ENCODE data around the gene GRIPAP1.

Gene GRIPAP1

DNA sequence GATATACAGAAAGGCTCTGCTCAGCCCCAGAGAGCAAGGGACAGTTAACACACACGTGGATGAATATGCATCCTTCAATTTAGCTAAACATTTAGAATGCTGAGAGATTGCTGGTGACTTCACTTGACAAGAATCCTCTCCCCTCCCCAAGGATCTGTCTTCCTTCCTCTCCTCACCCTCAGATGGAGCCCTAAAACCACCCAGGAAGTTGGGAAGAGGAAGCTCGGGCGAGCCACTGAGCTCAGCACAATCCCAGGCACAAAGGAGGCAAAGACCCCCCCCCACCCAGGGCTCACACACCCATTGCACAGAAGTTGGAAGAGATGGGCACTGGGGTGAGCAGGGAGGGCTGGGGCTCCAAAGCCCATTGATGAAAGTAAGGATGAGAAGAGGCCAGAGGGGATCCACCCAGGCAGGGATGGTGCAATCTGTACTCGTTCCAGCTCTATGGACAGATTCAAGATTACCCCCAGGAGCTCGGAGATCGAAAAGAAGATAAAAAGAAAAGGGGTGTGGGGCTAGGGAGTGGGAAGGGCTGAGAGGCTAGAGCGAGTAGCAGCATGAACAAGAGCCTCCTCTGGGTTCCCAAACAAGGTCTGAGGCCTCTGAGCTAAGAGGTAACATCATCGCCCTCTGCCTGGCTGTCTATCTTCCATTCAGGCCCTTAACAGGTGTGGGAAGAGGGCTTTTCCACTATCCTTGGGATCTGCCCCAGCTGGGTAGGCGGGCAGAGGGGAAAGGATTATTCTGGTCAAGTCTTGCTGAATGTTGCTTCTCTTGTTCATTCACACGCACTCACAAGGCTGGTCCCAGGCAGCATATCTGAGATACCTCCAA lies 39.9 kb upstream of the GRIPAP1 start:
- TF ChIP-seq, protein P1, sequence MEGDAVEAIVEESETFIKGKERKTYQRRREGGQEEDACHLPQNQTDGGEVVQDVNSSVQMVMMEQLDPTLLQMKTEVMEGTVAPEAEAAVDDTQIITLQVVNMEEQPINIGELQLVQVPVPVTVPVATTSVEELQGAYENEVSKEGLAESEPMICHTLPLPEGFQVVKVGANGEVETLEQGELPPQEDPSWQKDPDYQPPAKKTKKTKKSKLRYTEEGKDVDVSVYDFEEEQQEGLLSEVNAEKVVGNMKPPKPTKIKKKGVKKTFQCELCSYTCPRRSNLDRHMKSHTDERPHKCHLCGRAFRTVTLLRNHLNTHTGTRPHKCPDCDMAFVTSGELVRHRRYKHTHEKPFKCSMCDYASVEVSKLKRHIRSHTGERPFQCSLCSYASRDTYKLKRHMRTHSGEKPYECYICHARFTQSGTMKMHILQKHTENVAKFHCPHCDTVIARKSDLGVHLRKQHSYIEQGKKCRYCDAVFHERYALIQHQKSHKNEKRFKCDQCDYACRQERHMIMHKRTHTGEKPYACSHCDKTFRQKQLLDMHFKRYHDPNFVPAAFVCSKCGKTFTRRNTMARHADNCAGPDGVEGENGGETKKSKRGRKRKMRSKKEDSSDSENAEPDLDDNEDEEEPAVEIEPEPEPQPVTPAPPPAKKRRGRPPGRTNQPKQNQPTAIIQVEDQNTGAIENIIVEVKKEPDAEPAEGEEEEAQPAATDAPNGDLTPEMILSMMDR (IDR thresholded peaks at IDR 0.05; ENCODE audit: unreplicated experiment in 3 of 3) = no peak
- H3K36me3 Mint-ChIP-seq (ENCODE audit: low read depth) = peaks cover 23% of the 10 kb centered on the region
- H3K4me3 Mint-ChIP-seq = peak overlapping the region; percentile 92 to 97 (median 97)
- peaks cover 18% of the 10 kb centered on the region for H3K9me3 Mint-ChIP-seq
- H3K27me3 Mint-ChIP-seq (ENCODE audit: low read depth) = no peaks in the 10 kb centered on the region
- H3K27ac Mint-ChIP-seq = peak overlapping the region; percentile 94 to 95 (median 94)
- peaks cover 22% of the 10 kb centered on the region for H3K4me1 Mint-ChIP-seq

DNA sequence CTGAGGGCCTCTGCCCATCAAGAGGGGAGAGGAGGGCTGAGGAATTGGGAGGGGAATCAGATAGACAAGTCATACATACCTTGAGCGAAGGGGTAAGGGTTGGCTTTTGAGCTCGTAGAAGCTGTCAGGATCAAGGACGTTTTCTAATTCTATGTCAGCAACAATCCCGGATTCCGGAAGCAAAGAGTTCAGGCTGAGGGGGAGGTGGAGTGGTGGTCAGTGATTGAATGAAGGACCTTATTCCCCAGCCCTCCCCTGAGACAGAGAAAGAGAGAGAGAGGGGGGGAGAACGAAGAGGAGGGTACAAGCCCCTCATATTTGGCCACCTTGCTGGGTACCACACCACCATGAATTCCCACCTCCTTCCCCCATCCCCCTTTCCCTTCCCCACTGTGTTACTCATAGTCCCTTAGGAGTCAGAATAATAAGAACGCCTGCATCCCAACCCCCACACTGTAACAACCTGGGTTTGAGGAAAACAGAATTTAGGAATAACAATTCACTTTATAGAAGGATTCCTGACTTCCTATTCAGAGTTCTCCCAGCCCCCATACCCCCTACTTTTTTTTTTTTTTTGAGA lies 38.4 kb upstream of the GRIPAP1 start:
- TF ChIP-seq, protein P1 (IDR thresholded peaks at IDR 0.05; ENCODE audit: unreplicated experiment in 3 of 3) = no peak
- Mint-ChIP-seq H3K27me3 (ENCODE audit: low read depth) (no peaks in the 10 kb centered on the region), H3K27ac (peak overlapping the region; percentile 90 to 94 (median 93)), H3K4me1 (peaks cover 22% of the 10 kb centered on the region), H3K4me3 (peak overlapping the region; percentile 92 to 97 (median 97)), H3K9me3 (peaks cover 18% of the 10 kb centered on the region), H3K36me3 (ENCODE audit: low read depth) (peaks cover 23% of the 10 kb centered on the region)

DNA sequence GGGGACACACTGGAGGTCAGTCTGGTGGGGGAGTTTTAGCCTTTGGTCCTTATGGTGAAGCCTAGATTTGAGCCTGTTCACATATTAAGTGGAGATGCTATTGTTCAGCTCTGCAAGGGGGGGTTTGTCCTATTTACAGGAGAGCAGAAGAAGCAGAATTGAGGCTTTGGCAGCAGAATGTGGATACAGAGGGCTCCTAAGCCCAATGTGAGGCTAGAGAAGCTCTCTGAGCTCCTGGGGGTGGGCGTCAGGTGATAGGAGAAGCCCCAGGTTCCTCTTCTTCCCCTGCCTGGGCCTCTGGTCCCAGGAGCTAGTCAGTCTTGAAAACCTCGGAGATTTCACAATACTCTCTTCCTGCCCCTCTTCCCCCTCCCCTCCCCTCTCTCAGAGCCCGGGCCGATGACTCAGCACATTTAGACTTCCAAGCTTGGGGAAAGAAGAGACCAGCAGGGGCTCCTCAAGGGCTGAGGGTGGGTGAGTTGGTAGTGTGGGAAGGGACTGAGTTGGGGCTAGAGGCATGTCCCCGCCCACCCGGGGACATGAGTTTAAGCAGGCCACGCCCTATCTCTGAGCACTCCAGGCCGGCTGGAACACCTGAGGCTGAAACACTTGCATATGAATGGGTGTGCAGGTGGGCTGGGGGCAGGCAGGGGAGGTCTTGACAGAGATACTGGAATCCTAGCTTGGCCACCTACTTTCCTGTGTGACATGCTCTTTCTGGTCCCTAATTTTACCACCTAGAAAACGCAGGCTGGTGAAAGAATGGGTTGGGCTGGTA lies 37.7 kb upstream of the GRIPAP1 start:
- H3K4me3 Mint-ChIP-seq = peak overlapping the region; percentile 92 to 97 (median 97)
- TF ChIP-seq, protein P1 (IDR thresholded peaks at IDR 0.05; ENCODE audit: unreplicated experiment in 3 of 3) = no peak
- H3K9me3 Mint-ChIP-seq = peaks cover 18% of the 10 kb centered on the region
- peaks cover 22% of the 10 kb centered on the region for H3K4me1 Mint-ChIP-seq
- H3K36me3 Mint-ChIP-seq (ENCODE audit: low read depth) = peaks cover 24% of the 10 kb centered on the region
- no peaks in the 10 kb centered on the region for H3K27me3 Mint-ChIP-seq (ENCODE audit: low read depth)
- H3K27ac Mint-ChIP-seq = peak overlapping the region; percentile 90 to 94 (median 93)

DNA sequence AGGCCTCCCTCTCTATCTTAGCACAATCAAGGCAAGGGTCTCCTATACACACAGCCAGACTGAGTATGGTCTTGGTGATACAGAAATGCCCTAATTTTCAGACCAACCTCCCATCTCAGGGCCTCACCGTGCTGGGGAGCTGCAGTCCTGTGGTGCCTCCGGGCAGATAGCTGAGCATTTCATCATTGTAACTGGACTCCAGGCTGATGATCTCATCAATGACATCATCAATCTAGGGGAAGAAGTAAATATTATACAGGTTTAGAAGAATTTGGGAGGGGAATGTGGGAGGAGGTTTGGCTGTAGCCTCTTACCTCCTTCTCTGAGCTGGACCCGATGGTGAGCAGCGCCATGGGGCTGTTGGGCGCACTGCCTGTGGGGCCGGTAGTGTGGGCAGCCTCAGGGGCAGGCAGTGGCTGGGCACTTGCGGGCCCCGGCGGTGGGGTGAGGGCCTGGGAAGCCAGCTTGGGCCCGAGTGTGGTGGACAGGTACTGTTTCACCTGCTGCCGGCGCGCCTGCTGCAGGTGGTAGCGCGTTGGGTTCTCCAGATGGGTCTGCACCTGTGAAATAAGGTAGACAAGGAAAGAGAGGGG lies 35.9 kb upstream of the GRIPAP1 start:
- Mint-ChIP-seq H3K4me1 (peaks cover 22% of the 10 kb centered on the region), H3K27me3 (ENCODE audit: low read depth) (no peaks in the 10 kb centered on the region), H3K36me3 (ENCODE audit: low read depth) (peaks cover 37% of the 10 kb centered on the region), H3K9me3 (peaks cover 16% of the 10 kb centered on the region), H3K4me3 (no peak overlapping the region), H3K27ac (no peak overlapping the region)
- TF ChIP-seq, protein P1 (IDR thresholded peaks at IDR 0.05; ENCODE audit: unreplicated experiment in 3 of 3) = no peak

DNA sequence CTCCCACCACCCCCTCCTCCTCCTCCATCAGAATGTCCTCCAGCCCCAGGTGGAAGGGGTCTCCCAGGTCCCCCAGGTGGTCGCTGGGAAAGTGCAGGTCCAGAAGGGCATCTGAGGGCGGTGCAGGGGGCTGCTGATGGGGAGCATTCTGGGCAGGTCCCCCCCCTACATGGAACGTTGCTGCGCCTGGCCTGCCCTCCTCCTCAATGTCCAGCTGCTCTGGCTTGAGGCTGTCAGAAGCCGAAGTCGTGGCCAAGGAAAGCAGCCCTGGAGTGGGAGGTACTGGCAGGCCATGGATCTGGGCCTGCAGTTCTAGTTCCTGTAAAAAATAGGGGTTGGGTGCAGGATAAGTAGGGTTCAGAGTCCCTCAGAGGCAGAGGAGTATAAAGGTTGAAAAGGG lies 28.2 kb upstream of the GRIPAP1 start:
- TF ChIP-seq, protein P1 (IDR thresholded peaks at IDR 0.05; ENCODE audit: unreplicated experiment in 3 of 3) = no peak
- H3K27ac Mint-ChIP-seq = no peak overlapping the region
- H3K27me3 Mint-ChIP-seq (ENCODE audit: low read depth) = no peaks in the 10 kb centered on the region
- peaks cover 6% of the 10 kb centered on the region for H3K9me3 Mint-ChIP-seq
- H3K36me3 Mint-ChIP-seq (ENCODE audit: low read depth) = peaks cover 30% of the 10 kb centered on the region
- no peaks in the 10 kb centered on the region for H3K4me1 Mint-ChIP-seq
- no peak overlapping the region for H3K4me3 Mint-ChIP-seq

All from nephron (organoid).